Coronary artery (tissue), 2 donors: ENCODE data around the gene ZNF292.
"Not testable (repeated sequence)": the region's sequence is repeated elsewhere in the genome, so short reads cannot be mapped to it uniquely, and the experiment has no call there.

Source experiments
- DNase-seq: peaks from one replicate; pipeline ENCODE4 v3.0.0-alpha.2; 2017; ENCODE audit warnings: low spot score
- H3K27ac ChIP-seq, 2 donors: fragments of 200-600 bp; sonication (generic); one replicate each; pipeline ENCODE4 v1.5.1; 2016 to 2019
- H3K4me3 ChIP-seq: fragments of 200-600 bp; sonication (generic); 2 replicates; pipeline ENCODE4 v1.5.1; 2016; ENCODE audit warnings: mild to moderate bottlenecking, moderate library complexity
- TF ChIP-seq, protein P1 (sequence below): fragments of 200-600 bp; sonication (generic); IDR thresholded peaks from one replicate; pipeline ENCODE4 v1.5.1; 2019; ENCODE audit warnings: antibody characterized with exemption

The ZNF292 gene

DNA sequence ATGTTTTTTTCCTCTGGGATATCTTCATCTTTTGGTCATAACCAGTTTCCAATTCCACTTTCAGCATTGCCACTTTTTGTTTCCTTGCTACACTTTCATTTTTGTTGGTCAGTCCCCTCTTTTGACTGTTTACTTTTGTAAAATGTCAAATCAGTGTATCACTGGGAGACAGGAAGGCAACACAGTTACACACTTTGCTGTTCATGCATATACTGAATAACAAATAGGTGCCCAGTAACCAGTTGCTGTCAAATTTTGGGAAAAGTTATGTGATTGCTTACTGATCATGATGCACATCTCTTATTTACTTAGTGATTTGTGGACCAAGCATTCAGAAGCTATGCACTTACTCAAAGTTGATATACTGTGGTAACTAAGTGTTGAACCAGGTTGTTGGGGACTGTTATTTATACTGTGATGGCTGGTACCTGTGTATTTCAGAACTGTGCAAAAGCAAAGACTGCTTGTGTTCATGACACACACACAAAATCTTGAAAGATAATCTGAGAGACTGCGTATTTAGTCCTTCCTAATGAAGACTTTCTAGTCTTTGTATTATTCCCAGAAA, 41.0 kb downstream of the ZNF292 start:
- DNase-seq = no peak
- no peak overlapping the region for H3K27ac ChIP-seq
- TF ChIP-seq, protein P1, sequence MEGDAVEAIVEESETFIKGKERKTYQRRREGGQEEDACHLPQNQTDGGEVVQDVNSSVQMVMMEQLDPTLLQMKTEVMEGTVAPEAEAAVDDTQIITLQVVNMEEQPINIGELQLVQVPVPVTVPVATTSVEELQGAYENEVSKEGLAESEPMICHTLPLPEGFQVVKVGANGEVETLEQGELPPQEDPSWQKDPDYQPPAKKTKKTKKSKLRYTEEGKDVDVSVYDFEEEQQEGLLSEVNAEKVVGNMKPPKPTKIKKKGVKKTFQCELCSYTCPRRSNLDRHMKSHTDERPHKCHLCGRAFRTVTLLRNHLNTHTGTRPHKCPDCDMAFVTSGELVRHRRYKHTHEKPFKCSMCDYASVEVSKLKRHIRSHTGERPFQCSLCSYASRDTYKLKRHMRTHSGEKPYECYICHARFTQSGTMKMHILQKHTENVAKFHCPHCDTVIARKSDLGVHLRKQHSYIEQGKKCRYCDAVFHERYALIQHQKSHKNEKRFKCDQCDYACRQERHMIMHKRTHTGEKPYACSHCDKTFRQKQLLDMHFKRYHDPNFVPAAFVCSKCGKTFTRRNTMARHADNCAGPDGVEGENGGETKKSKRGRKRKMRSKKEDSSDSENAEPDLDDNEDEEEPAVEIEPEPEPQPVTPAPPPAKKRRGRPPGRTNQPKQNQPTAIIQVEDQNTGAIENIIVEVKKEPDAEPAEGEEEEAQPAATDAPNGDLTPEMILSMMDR = no peak

DNA sequence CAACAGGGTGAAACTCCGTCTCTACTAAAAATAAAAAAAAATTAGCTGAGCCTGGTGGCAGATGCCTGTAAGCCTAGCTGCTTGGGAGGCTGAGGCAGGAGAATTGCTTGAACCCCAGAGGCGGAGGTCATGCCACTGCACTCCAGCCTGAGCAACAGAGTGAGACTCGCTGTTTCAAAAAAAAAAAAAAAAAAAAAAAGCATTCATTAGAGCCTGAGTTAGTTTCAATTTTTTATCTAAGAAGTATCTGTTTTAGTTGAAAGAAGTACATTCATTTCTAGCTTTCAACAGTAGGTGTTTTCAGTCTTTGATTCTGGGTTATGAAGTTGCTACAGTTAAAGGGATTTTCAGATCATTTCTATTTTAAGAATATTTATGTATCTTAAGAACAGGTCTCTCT, 42.2 kb downstream of the ZNF292 start:
- H3K4me3 ChIP-seq = no peak overlapping the region
- TF ChIP-seq, protein P1 = no peak
- no peak overlapping the region for H3K27ac ChIP-seq
- no peak for DNase-seq

More for the DNA sequence above, 41.0 kb downstream of the ZNF292 start:
- H3K4me3 ChIP-seq = no peak overlapping the region

DNA sequence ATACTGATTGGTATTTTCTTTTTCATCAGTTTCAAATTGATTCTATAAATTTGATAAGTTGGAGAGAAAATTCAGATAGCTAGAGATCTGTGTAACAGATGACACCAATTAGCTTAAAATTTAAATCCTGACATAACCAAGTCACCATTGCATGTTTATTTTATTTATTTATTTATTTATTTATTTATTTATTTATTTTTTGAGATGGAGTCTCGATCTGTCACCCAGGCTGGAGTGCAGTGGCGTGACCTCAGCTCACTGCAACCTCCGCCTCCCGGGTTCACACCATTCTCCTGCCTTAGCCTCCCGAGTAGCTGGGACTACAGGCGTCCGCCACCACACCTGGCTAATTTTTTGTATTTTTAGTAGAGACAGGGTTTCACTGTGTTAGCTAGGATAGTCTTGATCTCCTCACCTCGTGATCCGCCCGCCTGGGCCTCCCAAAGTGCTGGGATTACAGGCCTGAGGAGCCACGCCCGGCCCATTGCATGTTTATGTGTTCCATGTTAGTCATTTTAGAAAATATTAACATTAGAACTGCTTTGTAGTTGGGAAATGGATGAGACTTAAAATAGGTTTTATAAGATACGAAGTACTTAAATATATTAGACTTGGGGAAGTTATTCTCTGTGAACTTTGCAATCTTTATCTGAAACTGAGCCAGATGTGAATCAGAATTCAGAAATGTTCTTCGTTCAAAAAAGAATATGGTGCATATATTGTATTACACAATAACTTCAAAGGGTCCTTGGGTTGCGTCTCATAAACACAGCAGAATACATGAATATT, 42.9 kb downstream of the ZNF292 start:
- H3K4me3 ChIP-seq, H3K27ac ChIP-seq, DNase-seq: not testable (repeated sequence)

DNA sequence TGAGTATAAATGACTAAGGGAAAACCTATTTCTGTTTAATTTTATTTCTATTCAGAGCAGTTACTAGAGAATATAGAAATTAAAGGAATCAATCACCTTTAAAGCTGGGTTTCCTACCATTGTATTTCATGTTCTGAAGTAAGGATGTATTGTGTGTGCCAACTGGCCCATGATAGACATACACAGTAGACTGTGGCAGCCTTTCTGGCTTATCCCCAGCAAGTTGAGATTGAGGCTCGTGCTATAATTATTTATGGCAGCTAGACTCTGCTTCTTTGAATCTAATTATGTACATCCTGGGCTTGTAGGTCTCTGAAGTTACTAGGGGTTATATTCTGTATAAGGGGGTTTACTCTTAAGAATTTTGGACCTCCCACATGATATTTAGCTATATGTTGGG, 44.4 kb downstream of the ZNF292 start:
- TF ChIP-seq, protein P1 = no peak
- Histone ChIP-seq H3K27ac (no peak overlapping the region), H3K4me3 (no peak overlapping the region)
- DNase-seq = no peak

DNA sequence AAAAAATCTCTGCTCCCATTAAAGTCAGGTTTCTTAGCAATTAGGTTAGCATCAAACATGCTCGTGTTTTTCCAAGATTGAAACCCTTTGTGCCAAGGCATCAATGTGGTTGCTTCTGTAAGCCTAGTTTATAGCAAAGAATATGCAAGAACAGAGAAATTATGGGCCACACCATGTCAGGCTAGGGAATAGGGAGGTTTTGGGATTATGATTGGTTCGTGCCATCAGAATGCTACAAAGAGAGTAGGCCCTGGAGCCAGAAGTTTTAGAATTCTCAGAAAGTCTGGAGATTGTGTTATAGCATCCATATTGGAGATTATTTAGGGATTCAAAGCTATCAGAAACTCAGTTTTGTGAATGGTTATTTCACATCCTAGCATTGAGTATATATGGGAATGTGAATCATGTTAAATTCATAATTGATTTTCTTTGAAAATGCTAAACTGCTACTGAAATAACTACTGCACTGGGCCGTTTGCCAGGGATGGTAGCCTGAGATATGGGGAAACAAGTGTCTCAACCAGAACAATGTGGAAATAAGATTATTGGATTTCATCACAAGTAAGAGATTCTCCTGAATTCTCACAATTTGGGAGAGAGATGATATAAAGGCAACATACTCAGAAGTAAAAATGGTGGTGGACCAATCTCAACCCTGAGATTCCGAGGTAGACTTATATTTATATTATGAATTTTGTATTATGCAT, 45.3 kb downstream of the ZNF292 start:
- DNase-seq = no peak
- Histone ChIP-seq H3K27ac (no peak overlapping the region), H3K4me3 (no peak overlapping the region)
- TF ChIP-seq, protein P1 = no peak

DNA sequence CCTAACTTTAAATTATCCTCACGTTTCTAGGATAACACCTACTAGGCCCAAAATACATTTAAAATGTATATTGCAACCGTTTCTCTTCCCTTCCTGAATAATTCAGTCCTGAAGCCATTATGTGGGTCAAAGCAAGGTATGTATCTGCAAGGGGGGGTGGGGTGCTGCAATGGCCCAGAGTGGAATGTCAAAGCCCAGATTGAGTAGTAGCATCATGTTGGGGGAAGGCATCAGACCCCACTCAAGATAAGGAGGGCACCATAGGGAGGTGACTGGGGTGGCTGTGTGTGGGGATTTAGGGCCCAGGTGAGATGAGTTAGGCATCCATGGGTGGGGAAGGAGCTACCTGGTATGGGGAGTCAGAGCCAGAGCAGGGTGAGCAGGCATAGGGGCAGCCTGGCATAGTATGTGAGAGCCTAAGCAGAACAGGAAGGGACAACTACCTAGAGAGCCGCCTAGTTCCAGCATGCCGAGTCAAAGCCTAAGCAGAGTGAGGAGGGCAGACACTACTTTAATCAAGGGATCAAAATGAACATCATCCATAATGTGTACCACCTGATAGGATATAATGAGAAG, 48.2 kb downstream of the ZNF292 start:
- DNase-seq = no peak
- Histone ChIP-seq H3K27ac (no peak overlapping the region), H3K4me3 (no peak overlapping the region)
- TF ChIP-seq, protein P1 = no peak

DNA sequence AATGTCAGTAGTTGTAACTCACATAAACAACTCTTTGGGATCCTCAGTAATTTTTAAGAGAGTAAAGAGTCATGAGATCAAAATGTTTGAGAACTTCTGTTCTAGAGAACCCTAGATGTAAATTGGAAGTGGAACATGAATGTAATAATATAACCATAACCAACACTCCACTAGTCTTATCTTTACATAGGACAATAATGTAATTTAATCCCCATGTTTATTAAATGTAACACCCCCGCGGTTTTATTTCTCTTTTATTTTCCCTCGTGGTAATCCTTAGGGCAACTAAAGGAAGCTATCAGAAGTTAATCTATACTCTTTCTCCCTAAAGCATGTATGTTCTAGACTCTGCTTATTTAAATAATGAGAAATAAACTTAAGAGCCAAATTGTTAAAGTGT, 54.4 kb downstream of the ZNF292 start:
- TF ChIP-seq, protein P1 = no peak
- Histone ChIP-seq H3K27ac (no peak overlapping the region), H3K4me3 (no peak overlapping the region)
- DNase-seq = no peak
